H1 (cell line): ENCODE measurements around the gene RGS7BP. TPM values are rescaled to one million over a fixed set of nuclear protein-coding genes. Genes with fewer than 3 reads are reported as not detected.

Experiments
- CTCF ChIA-PET: fragments of 300-600 bp; sonication (Branson Sonifier 250); formaldehyde crosslinking; loops from one replicate; lab custom pipeline; 2021; ENCODE audit not compliant: partially characterized antibody; lab: Charles Lee
- POLR2A ChIA-PET: fragments of 300-600 bp; sonication (Branson Sonifier 250); formaldehyde crosslinking; loops from one replicate; lab custom pipeline; 2021; ENCODE audit warnings: inconsistent platforms; ENCODE audit not compliant: partially characterized antibody; lab: Charles Lee
- DNase-seq, 2 experiments: peaks; one replicate each; pipeline versions ENCODE4 v3.0.0 to v3.0.0-alpha.2; 2010 to 2022; ENCODE audit warnings: low spot score in 2 of 2, low read depth in 1 of 2, mixed read lengths in 1 of 2
- FAIRE-seq: peaks from 2 replicates; lab custom pipeline; 2011; peaks lifted over from hg19 to GRCh38; lab: Jason Lieb, UNC
- H2AFZ ChIP-seq: 2 replicates; pipeline ENCODE4 v1.8.1; 2012; ENCODE audit warnings: low read length, inconsistent platforms
- H2AK5ac ChIP-seq: 2 replicates; pipeline ENCODE4 v1.6.1; 2013; ENCODE audit warnings: low read depth, low read length
- H2BK120ac ChIP-seq: replicated peaks from 2 replicates; pipeline ENCODE3; 2013; ENCODE audit warnings: low read depth, low read length, inconsistent platforms
- H2BK12ac ChIP-seq: 2 replicates; pipeline ENCODE4 v1.6.1; 2013; ENCODE audit warnings: low read depth, low read length
- H2BK15ac ChIP-seq: 2 replicates; pipeline ENCODE4 v1.6.1; 2013; ENCODE audit warnings: low read length
- H2BK20ac ChIP-seq: 2 replicates; pipeline ENCODE4 v1.6.1; 2013; ENCODE audit warnings: low read length
- H2BK5ac ChIP-seq: 2 replicates; pipeline ENCODE4 v1.6.1; 2013; ENCODE audit warnings: low read depth, low read length
- H3K14ac ChIP-seq: 2 replicates; pipeline ENCODE4 v1.6.1; 2013; ENCODE audit warnings: inconsistent platforms; ENCODE audit not compliant: insufficient read length
- H3K18ac ChIP-seq: 2 replicates; pipeline ENCODE4 v1.6.1; 2013; ENCODE audit warnings: low read length; ENCODE audit errors: extremely low read depth
- H3K23ac ChIP-seq: 2 replicates; pipeline ENCODE4 v1.6.1; 2013; ENCODE audit warnings: inconsistent platforms; ENCODE audit not compliant: insufficient read length
- H3K23me2 ChIP-seq: 2 replicates; pipeline ENCODE4 v1.6.1; 2013; ENCODE audit warnings: low read depth, low read length
- H3K27ac ChIP-seq: 2 replicates; pipeline ENCODE4 v1.6.1; 2011; ENCODE audit warnings: low read depth, low read length, inconsistent platforms
- H3K27me3 ChIP-seq, 4 experiments: replicated peaks in 1 of 4; 1 replicate in 1 of 4; 2 replicates in 3 of 4; pipeline versions ENCODE4 v1.6.1 to v1.8.1; 2011 to 2013; ENCODE audit warnings: low read length in 3 of 4, mild to moderate bottlenecking in 3 of 4, inconsistent platforms in 2 of 4, mixed read lengths in 2 of 4, moderate library complexity in 1 of 4; ENCODE audit not compliant: control insufficient read depth in 3 of 4, insufficient read depth in 3 of 4; ENCODE audit errors: extremely low read depth in 1 of 4
- H3K36me3 ChIP-seq, 4 experiments: 2 replicates each; pipeline versions ENCODE4 v1.6.1 to v1.8.1; 2011 to 2013; ENCODE audit warnings: mild to moderate bottlenecking in 4 of 4, low read length in 3 of 4, moderate library complexity in 2 of 4, control low read depth in 1 of 4, inconsistent platforms in 1 of 4; ENCODE audit not compliant: insufficient read depth in 4 of 4, control insufficient read depth in 2 of 4
- H3K4ac ChIP-seq: replicated peaks from 2 replicates; pipeline ENCODE3; 2013; ENCODE audit warnings: low read length, low read depth, mixed read lengths, inconsistent platforms; ENCODE audit not compliant: insufficient read length
- H3K4me1 ChIP-seq, 4 experiments: replicated peaks in 1 of 4; 1 replicate in 1 of 4; 2 replicates in 3 of 4; pipeline versions ENCODE4 v1.6.1 to v1.8.1; 2011 to 2013; ENCODE audit warnings: low read length in 3 of 4, inconsistent platforms in 2 of 4, mixed read lengths in 1 of 4; ENCODE audit not compliant: insufficient read depth in 4 of 4, control insufficient read depth in 3 of 4
- H3K4me2 ChIP-seq, 2 experiments: 2 replicates each; pipeline versions ENCODE4 v1.6.1 to v1.8.1; 2011 to 2013; ENCODE audit warnings: low read depth in 2 of 2, low read length in 2 of 2, control low read depth in 1 of 2, inconsistent platforms in 1 of 2, mild to moderate bottlenecking in 1 of 2; ENCODE audit not compliant: insufficient read depth in 1 of 2
- H3K4me3 ChIP-seq, 4 experiments: fragments of 200-600, 300-600 bp in 1 of 4; sonication (generic), shearing (Covaris generic), sonication (Bioruptor Twin) in 1 of 4; 2 replicates each; pipeline versions ENCODE4 v1.5.1 to v1.8.1; 2011 to 2016; ENCODE audit warnings: low read length in 4 of 4, low read depth in 3 of 4, control low read depth in 2 of 4, inconsistent platforms in 2 of 4, mild to moderate bottlenecking in 2 of 4, mixed read lengths in 1 of 4, moderate library complexity in 1 of 4; ENCODE audit not compliant: insufficient read depth in 2 of 4; ENCODE audit errors: extremely low read depth in 1 of 4
- H3K56ac ChIP-seq: replicated peaks from 2 replicates; pipeline ENCODE3; 2013; ENCODE audit warnings: low read depth, mild to moderate bottlenecking, mixed read lengths, low read length, inconsistent platforms; ENCODE audit not compliant: insufficient read length
- H3K79me1 ChIP-seq: 2 replicates; pipeline ENCODE4 v1.6.1; 2013; ENCODE audit warnings: low read depth, low read length, control low read depth
- H3K79me2 ChIP-seq, 2 experiments: 2 replicates each; pipeline versions ENCODE4 v1.6.1 to v1.8.1; 2012 to 2013; ENCODE audit warnings: low read length in 2 of 2, mild to moderate bottlenecking in 2 of 2, inconsistent platforms in 1 of 2; ENCODE audit not compliant: insufficient read depth in 2 of 2, control insufficient read depth in 1 of 2
- H3K9ac ChIP-seq, 4 experiments: replicated peaks in 1 of 4; 1 replicate in 1 of 4; 2 replicates in 3 of 4; pipeline versions ENCODE4 v1.6.1 to v1.8.1; 2011 to 2013; ENCODE audit warnings: low read depth in 3 of 4, low read length in 3 of 4, control low read depth in 2 of 4, mild to moderate bottlenecking in 2 of 4, moderate library complexity in 2 of 4, inconsistent platforms in 1 of 4; ENCODE audit errors: extremely low read depth in 1 of 4
- H3K9me3 ChIP-seq, 2 experiments: 2 replicates each; pipeline versions ENCODE4 v1.6.1 to v1.8.1; 2012 to 2013; ENCODE audit warnings: mild to moderate bottlenecking in 2 of 2, moderate library complexity in 2 of 2, control low read depth in 1 of 2, inconsistent platforms in 1 of 2, low read depth in 1 of 2, low read length in 1 of 2, mixed read lengths in 1 of 2; ENCODE audit not compliant: insufficient read depth in 2 of 2
- H4K20me1 ChIP-seq, 2 experiments: replicated peaks in 1 of 2; 2 replicates each; pipeline versions ENCODE3 to v1.8.1; 2011 to 2013; ENCODE audit warnings: inconsistent platforms in 2 of 2, low read length in 2 of 2, mild to moderate bottlenecking in 1 of 2; ENCODE audit not compliant: insufficient read depth in 2 of 2, control insufficient read depth in 1 of 2
- H4K5ac ChIP-seq: 2 replicates; pipeline ENCODE4 v1.6.1; 2013; ENCODE audit warnings: low read length, low read depth, mixed read lengths, inconsistent platforms; ENCODE audit not compliant: insufficient read length
- H4K8ac ChIP-seq: 2 replicates; pipeline ENCODE4 v1.8.0; 2013; ENCODE audit warnings: mild to moderate bottlenecking, moderate library complexity, low read length, inconsistent platforms; ENCODE audit not compliant: insufficient read depth; ENCODE audit errors: extremely low read depth
- H4K91ac ChIP-seq: replicated peaks from 2 replicates; pipeline ENCODE3; 2013; ENCODE audit warnings: low read length, mixed read lengths, inconsistent platforms; ENCODE audit not compliant: insufficient read length
- HDAC2 ChIP-seq, 2 experiments: fragments of 300-600 bp in 1 of 2; sonication (generic) in 1 of 2; IDR thresholded peaks; 2 replicates each; pipeline ENCODE4 v1.6.1; 2011 to 2012; ENCODE audit warnings: low read depth in 2 of 2, low read length in 2 of 2, mild to moderate bottlenecking in 2 of 2, moderate library complexity in 2 of 2, borderline replicate concordance in 1 of 2, inconsistent platforms in 1 of 2
- WGBS, 2 experiments: shearing (Covaris generic) in 1 of 2; methylation state at CpG; one replicate each; pipeline versions ENCODE4 v1.1.6 to v1.1.7; 2013 to 2015; ENCODE audit warnings: low lambda C conversion rate in 2 of 2, mixed read lengths in 2 of 2, inconsistent platforms in 1 of 2, low coverage in 1 of 2, missing lambda C conversion rate in 1 of 2; ENCODE audit not compliant: insufficient replicate concordance in 2 of 2, insufficient coverage in 1 of 2, insufficient read length in 1 of 2; ENCODE audit errors: extremely low coverage in 1 of 2, missing lambda C conversion rate in 1 of 2; 5-methylcytosine and 5-hydroxymethylcytosine counted together
- polyA plus RNA-seq, 7 experiments: library from polyadenylated mRNA; depleted of rRNA in 3 of 7; stranded (reverse) in 5 of 7; unstranded in 2 of 7; fragments of >200 nt in 5 of 7; fragments of 200-250 nt in 2 of 7; gene quantifications; 1 replicate in 5 of 7; 2 replicates in 1 of 7; 4 replicates in 1 of 7; pipeline versions ENCODE4 v1.2.1 to v1.2.3, GENCODE V29; 2011 to 2013; ENCODE audit warnings: missing spikeins in 2 of 7, mixed read lengths in 2 of 7
- total RNA-seq: library from RNA; stranded (reverse); fragmentation: NEBNext Ultra II Directional; extraction: Animal tissue kit (Norgen Biotek cat#: 25700); gene quantifications from 2 replicates; pipeline ENCODE4 v1.2.1, GENCODE V29; 2021

The RGS7BP gene
- total and polyA plus RNA-seq, 2 of the 8 experiments (the other 6 are each of a cell fraction or from before 2014, with no cell fraction given), result 0.65 to 2.3 TPM

- no peak overlapping the region for H3K18ac ChIP-seq
- H3K79me2 ChIP-seq, result no peaks in the 10 kb centered on the region
- H3K56ac ChIP-seq, result no peak overlapping the region
- no peak overlapping the region for H4K91ac ChIP-seq
- WGBS, 2 experiments, result 88% methylated on average over 2 of the region's 2 CpGs; no CpG with 5 or more reads in 1 of the 2 experiments
- H3K27ac ChIP-seq, result no peak overlapping the region
- no peak overlapping the region for H4K5ac ChIP-seq
- H2AK5ac ChIP-seq, result no peak overlapping the region
- no peak overlapping the region for H2BK20ac ChIP-seq
- CTCF ChIA-PET, result interaction anchor here (1.0 to 3.9 kb wide), 3 partner anchors 18 to 156 kb away, joined by 3 to 21 read pairs (median 7); no protein-coding TSS in a partner anchor
- no peak overlapping the region for H3K9ac ChIP-seq
- H3K23me2 ChIP-seq, result no peaks in the 10 kb centered on the region; the same call in 1 of the 2 replicates
- no peak overlapping the region for H3K4me3 ChIP-seq
- no peak for TF ChIP-seq HDAC2 (IDR thresholded peaks at IDR 0.05; ENCODE audit: borderline replicate concordance in 1 of 2, low read depth in 2 of 2, low read length in 2 of 2)
- TF ChIP-seq, all 59 proteins: peak for 0
- no peaks in the 10 kb centered on the region for H3K27me3 ChIP-seq
- no peaks in the 10 kb centered on the region for H4K20me1 ChIP-seq
- no peaks in the 10 kb centered on the region for H3K79me1 ChIP-seq
- no peak overlapping the region for H3K23ac ChIP-seq
- H2BK12ac ChIP-seq, result no peak overlapping the region
- no peak overlapping the region for H3K4me2 ChIP-seq
- H3K36me3 ChIP-seq, result no peaks in the 10 kb centered on the region
- no peak overlapping the region for H3K14ac ChIP-seq
- no peak overlapping the region for H4K8ac ChIP-seq
- no peak overlapping the region for H2BK5ac ChIP-seq
- POLR2A ChIA-PET, result no interaction called here
- no peak overlapping the region for H2BK15ac ChIP-seq
- H3K4ac ChIP-seq, result no peak overlapping the region
- FAIRE-seq, result no peak
- H3K4me1 ChIP-seq, result no peaks in the 10 kb centered on the region
- DNase-seq, result no peak
- H2AFZ ChIP-seq, result no peak overlapping the region
- H2BK120ac ChIP-seq, result no peak overlapping the region
- no peaks in the 10 kb centered on the region for H3K9me3 ChIP-seq
Measured at GRCh38 chr5:64629841-64630240, 124.0 kb downstream of the RGS7BP start.
